Measurements from ENCODE around the gene ARHGEF4. TPM values are rescaled to one million over a fixed set of nuclear protein-coding genes. Genes with fewer than 3 reads are reported as not detected.

The ARHGEF4 gene
- total RNA-seq, 1 experiment from 2014 or later = 26.6 TPM

DNA sequence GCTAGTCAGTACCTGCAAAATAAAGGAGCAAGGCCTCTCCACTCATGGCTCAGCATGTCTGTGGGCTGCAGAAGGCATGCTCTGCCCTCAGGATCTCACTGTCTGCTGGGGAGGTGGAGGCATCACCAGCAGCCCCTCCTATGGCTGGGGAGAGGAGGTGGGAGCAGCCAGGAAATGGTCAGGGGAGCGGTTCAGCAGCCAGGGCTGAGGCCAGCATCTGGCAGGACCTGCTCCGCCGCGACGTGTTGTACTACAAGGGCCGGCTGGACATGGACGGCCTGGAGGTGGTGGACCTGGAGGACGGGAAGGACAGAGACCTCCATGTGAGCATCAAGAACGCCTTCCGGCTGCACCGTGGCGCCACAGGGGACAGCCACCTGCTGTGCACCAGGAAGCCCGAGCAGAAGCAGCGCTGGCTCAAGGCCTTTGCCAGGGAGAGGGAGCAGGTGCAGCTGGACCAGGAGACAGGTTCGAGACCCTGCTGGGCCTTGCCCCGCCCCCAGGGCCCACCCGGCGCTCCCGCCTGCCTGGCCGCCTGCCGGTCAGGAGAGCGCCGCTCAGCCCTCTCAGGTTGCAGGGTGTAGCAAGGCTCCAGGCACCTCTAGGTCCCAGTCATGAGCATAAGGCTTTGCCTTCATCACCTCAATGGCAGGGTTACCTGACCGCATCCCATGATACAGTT lies 207.5 kb downstream of the ARHGEF4 start:
- H3K36me3 ChIP-seq (ENCODE audit: control insufficient read depth in 1 of 2, insufficient read depth in 2 of 2, low read length in 2 of 2) = peaks cover 8 to 10% of the 10 kb centered on the region in 2 experiments; a peak in 3 of 4 replicates
- no peak overlapping the region for H3K27ac ChIP-seq (ENCODE audit: low read depth, low read length)
- no peak overlapping the region for H3K4me3 ChIP-seq (replicated peaks in 1 of 2; ENCODE audit: low read depth in 1 of 2, low read length in 2 of 2)
- POLR2A ChIA-PET = no interaction called here
- no peaks in the 10 kb centered on the region for H3K9me3 ChIP-seq (ENCODE audit: control insufficient read depth in 1 of 2, insufficient read depth in 1 of 2, low read depth in 1 of 2, low read length in 2 of 2)
- H3K27me3 ChIP-seq (ENCODE audit: insufficient read depth, low read length) = no peaks in the 10 kb centered on the region
- no peak for TF ChIP-seq CBX3 (IDR thresholded peaks at IDR 0.05; ENCODE audit: low read depth)
- TF ChIP-seq TCF7L2 (IDR thresholded peaks at IDR 0.05; ENCODE audit: borderline replicate concordance, extremely low read depth, insufficient read depth, insufficient read length) = no peak
- TF ChIP-seq EGR1 (IDR thresholded peaks at IDR 0.05; ENCODE audit: low read depth) = no peak
- TF ChIP-seq, protein P1, sequence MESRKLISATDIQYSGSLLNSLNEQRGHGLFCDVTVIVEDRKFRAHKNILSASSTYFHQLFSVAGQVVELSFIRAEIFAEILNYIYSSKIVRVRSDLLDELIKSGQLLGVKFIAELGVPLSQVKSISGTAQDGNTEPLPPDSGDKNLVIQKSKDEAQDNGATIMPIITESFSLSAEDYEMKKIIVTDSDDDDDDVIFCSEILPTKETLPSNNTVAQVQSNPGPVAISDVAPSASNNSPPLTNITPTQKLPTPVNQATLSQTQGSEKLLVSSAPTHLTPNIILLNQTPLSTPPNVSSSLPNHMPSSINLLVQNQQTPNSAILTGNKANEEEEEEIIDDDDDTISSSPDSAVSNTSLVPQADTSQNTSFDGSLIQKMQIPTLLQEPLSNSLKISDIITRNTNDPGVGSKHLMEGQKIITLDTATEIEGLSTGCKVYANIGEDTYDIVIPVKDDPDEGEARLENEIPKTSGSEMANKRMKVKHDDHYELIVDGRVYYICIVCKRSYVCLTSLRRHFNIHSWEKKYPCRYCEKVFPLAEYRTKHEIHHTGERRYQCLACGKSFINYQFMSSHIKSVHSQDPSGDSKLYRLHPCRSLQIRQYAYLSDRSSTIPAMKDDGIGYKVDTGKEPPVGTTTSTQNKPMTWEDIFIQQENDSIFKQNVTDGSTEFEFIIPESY (IDR thresholded peaks at IDR 0.05; ENCODE audit: extremely low read depth, insufficient replicate concordance, low read length) = no peak
- TF ChIP-seq, protein P2, sequence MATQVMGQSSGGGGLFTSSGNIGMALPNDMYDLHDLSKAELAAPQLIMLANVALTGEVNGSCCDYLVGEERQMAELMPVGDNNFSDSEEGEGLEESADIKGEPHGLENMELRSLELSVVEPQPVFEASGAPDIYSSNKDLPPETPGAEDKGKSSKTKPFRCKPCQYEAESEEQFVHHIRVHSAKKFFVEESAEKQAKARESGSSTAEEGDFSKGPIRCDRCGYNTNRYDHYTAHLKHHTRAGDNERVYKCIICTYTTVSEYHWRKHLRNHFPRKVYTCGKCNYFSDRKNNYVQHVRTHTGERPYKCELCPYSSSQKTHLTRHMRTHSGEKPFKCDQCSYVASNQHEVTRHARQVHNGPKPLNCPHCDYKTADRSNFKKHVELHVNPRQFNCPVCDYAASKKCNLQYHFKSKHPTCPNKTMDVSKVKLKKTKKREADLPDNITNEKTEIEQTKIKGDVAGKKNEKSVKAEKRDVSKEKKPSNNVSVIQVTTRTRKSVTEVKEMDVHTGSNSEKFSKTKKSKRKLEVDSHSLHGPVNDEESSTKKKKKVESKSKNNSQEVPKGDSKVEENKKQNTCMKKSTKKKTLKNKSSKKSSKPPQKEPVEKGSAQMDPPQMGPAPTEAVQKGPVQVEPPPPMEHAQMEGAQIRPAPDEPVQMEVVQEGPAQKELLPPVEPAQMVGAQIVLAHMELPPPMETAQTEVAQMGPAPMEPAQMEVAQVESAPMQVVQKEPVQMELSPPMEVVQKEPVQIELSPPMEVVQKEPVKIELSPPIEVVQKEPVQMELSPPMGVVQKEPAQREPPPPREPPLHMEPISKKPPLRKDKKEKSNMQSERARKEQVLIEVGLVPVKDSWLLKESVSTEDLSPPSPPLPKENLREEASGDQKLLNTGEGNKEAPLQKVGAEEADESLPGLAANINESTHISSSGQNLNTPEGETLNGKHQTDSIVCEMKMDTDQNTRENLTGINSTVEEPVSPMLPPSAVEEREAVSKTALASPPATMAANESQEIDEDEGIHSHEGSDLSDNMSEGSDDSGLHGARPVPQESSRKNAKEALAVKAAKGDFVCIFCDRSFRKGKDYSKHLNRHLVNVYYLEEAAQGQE (IDR thresholded peaks at IDR 0.05; ENCODE audit: low read depth) = no peak
- TF ChIP-seq POLR2AphosphoS5 (IDR thresholded peaks at IDR 0.05; ENCODE audit: low read depth, low read length) = no peak
- TF ChIP-seq ZFX (IDR thresholded peaks at IDR 0.05) = no peak
- TF ChIP-seq FOSL1 (IDR thresholded peaks at IDR 0.05; ENCODE audit: low read depth) = no peak
- no peak overlapping the region for H2AFZ ChIP-seq (ENCODE audit: low read depth, low read length, poor library complexity, severe bottlenecking)
- RAD21 ChIA-PET (ENCODE audit: low non-redundant PET in 1 of 2, low total read pairs in 2 of 2, uncharacterized antibody in 2 of 2, unreplicated experiment in 2 of 2) = no interaction called here
- ATAC-seq (no peak), DNase-seq (ENCODE audit: low read depth, low spot score) (no peak)
- H4K20me1 ChIP-seq (ENCODE audit: insufficient read depth) = no peaks in the 10 kb centered on the region
- no peak overlapping the region for H3K4me2 ChIP-seq (ENCODE audit: low read length)
- intact Hi-C loops (cut with micrococcal nuclease) = no loop called here
- no peaks in the 10 kb centered on the region for H3K9me2 ChIP-seq (ENCODE audit: insufficient read depth)
- 0 out of 4 replicates have a peak, but pooled peaks cover 0 to 5% of the 10 kb centered on the region in 2 experiments for H3K4me1 ChIP-seq (ENCODE audit: control insufficient read depth in 1 of 2, insufficient read depth in 2 of 2, low read length in 2 of 2)
- CTCF ChIA-PET = no interaction called here
- H3K79me2 ChIP-seq (ENCODE audit: insufficient read depth, low read length) = peaks cover 8% of the 10 kb centered on the region; the same call in 1 of the 2 replicates
- BruUV-seq (replicated peaks) = no TSS peak
- H3K9ac ChIP-seq (ENCODE audit: low read length) = no peak overlapping the region

Data from HCT116 (cell line).